GM12801 (cell line): ENCODE data around the gene ZNF528.

ENCODE experiments used
- TF ChIP-seq, protein P1 (sequence below): IDR thresholded peaks from one replicate; pipeline ENCODE4 v1.5.1; 2011; ENCODE audit warnings: control low read depth; ENCODE audit not compliant: insufficient read length; ENCODE audit errors: extremely low read depth

Gene ZNF528

DNA sequence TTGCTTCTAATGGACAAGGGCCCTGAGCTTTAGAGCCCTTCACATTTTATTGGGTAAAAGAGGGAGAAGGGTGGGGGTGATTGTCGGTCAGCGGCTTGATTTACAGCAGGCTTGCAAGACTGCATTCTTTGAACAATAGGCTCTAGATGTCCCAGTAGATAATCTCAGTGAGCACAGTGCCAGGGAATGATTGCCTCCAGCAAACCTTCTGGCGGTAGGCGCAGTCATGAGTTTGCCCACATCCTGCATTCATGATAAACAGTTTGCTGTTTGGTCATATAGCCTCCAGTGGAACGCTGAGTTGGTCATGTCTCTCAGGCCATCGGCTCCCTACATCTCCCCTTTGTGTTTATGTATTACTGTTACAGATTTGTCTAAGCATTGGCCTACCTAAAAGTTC, 12.6 kb downstream of the ZNF528 start:
- TF ChIP-seq, protein P1, sequence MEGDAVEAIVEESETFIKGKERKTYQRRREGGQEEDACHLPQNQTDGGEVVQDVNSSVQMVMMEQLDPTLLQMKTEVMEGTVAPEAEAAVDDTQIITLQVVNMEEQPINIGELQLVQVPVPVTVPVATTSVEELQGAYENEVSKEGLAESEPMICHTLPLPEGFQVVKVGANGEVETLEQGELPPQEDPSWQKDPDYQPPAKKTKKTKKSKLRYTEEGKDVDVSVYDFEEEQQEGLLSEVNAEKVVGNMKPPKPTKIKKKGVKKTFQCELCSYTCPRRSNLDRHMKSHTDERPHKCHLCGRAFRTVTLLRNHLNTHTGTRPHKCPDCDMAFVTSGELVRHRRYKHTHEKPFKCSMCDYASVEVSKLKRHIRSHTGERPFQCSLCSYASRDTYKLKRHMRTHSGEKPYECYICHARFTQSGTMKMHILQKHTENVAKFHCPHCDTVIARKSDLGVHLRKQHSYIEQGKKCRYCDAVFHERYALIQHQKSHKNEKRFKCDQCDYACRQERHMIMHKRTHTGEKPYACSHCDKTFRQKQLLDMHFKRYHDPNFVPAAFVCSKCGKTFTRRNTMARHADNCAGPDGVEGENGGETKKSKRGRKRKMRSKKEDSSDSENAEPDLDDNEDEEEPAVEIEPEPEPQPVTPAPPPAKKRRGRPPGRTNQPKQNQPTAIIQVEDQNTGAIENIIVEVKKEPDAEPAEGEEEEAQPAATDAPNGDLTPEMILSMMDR, result no peak

DNA sequence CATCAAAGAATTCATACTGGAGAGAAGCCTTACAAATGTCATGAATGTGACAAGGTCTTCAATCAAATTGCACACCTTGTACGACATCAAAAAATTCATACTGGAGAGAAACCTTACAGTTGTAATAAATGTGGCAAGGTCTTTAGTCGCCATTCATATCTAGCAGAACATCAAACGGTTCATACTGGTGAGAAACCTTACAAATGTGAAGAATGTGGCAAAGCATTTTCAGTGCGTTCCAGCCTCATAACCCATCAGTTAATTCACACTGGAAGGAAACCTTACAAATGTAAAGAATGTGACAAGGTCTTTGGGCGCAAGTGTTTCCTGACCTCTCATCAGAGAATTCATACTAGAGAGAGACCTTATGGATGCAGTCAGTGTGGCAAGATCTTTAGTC, 18.1 kb downstream of the ZNF528 start:
- TF ChIP-seq, protein P1, result no peak

DNA sequence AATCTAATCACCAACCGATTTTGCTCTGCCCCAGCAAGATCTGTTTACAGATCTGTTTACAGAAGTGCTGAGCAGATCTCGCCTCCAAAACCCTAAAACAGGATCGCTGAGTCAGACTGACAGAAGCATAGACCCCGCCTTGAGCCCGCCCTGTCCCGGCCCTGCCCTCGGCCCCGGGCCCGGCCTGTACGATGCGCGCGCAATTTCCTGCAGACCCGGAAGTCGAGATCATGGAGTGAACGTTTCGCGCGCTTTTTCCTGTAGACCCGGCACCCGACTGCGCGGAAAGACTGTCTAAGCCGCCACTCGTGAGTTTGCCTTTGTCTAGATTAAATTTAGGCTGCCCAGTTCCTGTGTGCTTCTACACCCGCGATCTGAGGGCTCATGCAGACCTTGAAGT, 31.3 kb downstream of the ZNF528 start, which contains the start of gene ZNF534:
ZNF534 (plus strand) TSS at position 212 of the 400 bp plus-strand sequence. CDS start 2,327 bp downstream, outside the sequence.
- TF ChIP-seq, protein P1, result no peak

GRCh38 chr19:52442179-52442578, 44.5 kb downstream of the ZNF528 start:
- TF ChIP-seq, protein P1, result no peak

GRCh38 chr19:52444506-52444905, 46.9 kb downstream of the ZNF528 start:
- TF ChIP-seq, protein P1, result no peak

DNA sequence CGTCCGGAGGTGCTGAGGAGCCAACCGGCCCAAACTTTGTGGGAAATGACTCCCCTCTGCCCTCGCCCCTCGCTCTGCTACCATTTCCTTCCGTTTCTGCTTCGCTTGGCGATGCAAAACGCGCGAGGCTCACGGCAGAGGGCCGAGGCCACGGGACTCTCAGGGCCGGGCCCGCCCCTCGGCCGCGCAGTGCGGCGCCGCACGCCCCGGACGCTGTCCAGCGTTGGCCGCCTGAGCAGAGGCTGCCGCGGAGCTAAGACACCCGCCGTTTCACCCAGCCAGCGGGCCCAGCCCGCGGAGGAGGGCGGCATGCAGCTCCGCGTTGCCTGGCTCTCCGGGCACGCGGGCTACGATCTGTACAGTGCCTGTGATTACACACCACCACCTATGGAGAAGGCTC, 53.6 kb downstream of the ZNF528 start:
- TF ChIP-seq, protein P1, result no peak

- TF ChIP-seq, protein P1, result no peak
These were observed 55.9 kb downstream of the ZNF528 start, which contains the start of gene ZNF578 for GRCh38 chr19:52453324-52454094. Gene ZNF578, plus strand, starts transcription at chr19:52453553. Its CDS starts 48,293 bp downstream, at chr19:52501846.
